GM12872 (cell line): ENCODE data around the gene BMERB1.

Source experiments
- CTCF ChIP-seq: IDR thresholded peaks from 3 replicates; pipeline ENCODE4 v1.5.1; 2011; ENCODE audit warnings: low read depth, mild to moderate bottlenecking, low read length, moderate library complexity; ENCODE audit not compliant: insufficient read depth

The BMERB1 gene

GRCh38 chr16:15443753-15444152, 9.4 kb downstream of the BMERB1 start:
- TF ChIP-seq CTCF = no peak

- no peak for TF ChIP-seq CTCF
These were observed 9.9 kb downstream of the BMERB1 start for GRCh38 chr16:15444264-15444663.

GRCh38 chr16:15445450-15445849, 11.1 kb downstream of the BMERB1 start:
- TF ChIP-seq CTCF = no peak

GRCh38 chr16:15446901-15447300, 12.5 kb downstream of the BMERB1 start:
- no peak for TF ChIP-seq CTCF

GRCh38 chr16:15450624-15451023, 16.2 kb downstream of the BMERB1 start:
- no peak for TF ChIP-seq CTCF

GRCh38 chr16:15451098-15451731, 16.8 kb downstream of the BMERB1 start:
- TF ChIP-seq CTCF = no peak

GRCh38 chr16:15452246-15452855, 18.0 kb downstream of the BMERB1 start:
- no peak for TF ChIP-seq CTCF
